Stimulated activated CD4-positive, alpha-beta T cell treated with anti-CD3 and anti-CD28 coated beads, TNF-alpha, amount 100 ng/mL, for 24 hours (primary cell): ENCODE data around the gene LTBP1.
"Not testable (repeated sequence)": the region's sequence is repeated elsewhere in the genome, so short reads cannot be mapped to it uniquely, and the experiment has no call there.

Experiments used
- DNase-seq, 3 experiments: peaks; one replicate each; pipeline ENCODE4 v3.0.0-alpha.2; 2020; ENCODE audit warnings: low read depth in 3 of 3

LTBP1 gene

GRCh38 chr2:33144243-33144642 lies 197.5 kb downstream of the LTBP1 start:
- no peak for DNase-seq

GRCh38 chr2:33145459-33145858 lies 198.7 kb downstream of the LTBP1 start:
- DNase-seq = no peak

GRCh38 chr2:33146102-33146501 lies 199.3 kb downstream of the LTBP1 start:
- DNase-seq = no peak

- no peak for DNase-seq
Measured at GRCh38 chr2:33153008-33153407, 206.3 kb downstream of the LTBP1 start.

- no peak for DNase-seq
Measured at GRCh38 chr2:33158482-33159003, 211.8 kb downstream of the LTBP1 start.

GRCh38 chr2:33160191-33160590 lies 213.4 kb downstream of the LTBP1 start:
- DNase-seq = no peak

- no peak for DNase-seq
Measured at GRCh38 chr2:33166287-33166881, 219.6 kb downstream of the LTBP1 start.

GRCh38 chr2:33167622-33168245 lies 221.0 kb downstream of the LTBP1 start:
- no peak for DNase-seq

GRCh38 chr2:33168425-33168824 lies 221.7 kb downstream of the LTBP1 start:
- DNase-seq = no peak

GRCh38 chr2:33168922-33169321 lies 222.2 kb downstream of the LTBP1 start:
- no peak for DNase-seq

GRCh38 chr2:33170251-33170650 lies 223.5 kb downstream of the LTBP1 start:
- DNase-seq = not testable (repeated sequence)

- no peak for DNase-seq
Measured at GRCh38 chr2:33177627-33178026, 230.9 kb downstream of the LTBP1 start.

- DNase-seq = no peak
Measured at GRCh38 chr2:33178209-33178608, 231.5 kb downstream of the LTBP1 start.

GRCh38 chr2:33180915-33181314 lies 234.2 kb downstream of the LTBP1 start:
- DNase-seq = no peak

GRCh38 chr2:33181466-33181865 lies 234.7 kb downstream of the LTBP1 start:
- no peak for DNase-seq

GRCh38 chr2:33184041-33184440 lies 237.3 kb downstream of the LTBP1 start:
- no peak for DNase-seq

- DNase-seq = no peak
Measured at GRCh38 chr2:33186937-33187336, 240.2 kb downstream of the LTBP1 start.

GRCh38 chr2:33188799-33189198 lies 242.0 kb downstream of the LTBP1 start:
- no peak for DNase-seq

- DNase-seq = no peak
Measured at GRCh38 chr2:33190393-33190937, 243.7 kb downstream of the LTBP1 start.

GRCh38 chr2:33195891-33196290 lies 249.1 kb downstream of the LTBP1 start:
- DNase-seq = no peak

GRCh38 chr2:33196700-33197099 lies 249.9 kb downstream of the LTBP1 start:
- DNase-seq = no peak

- no peak for DNase-seq
Measured at GRCh38 chr2:33197198-33197938, 250.6 kb downstream of the LTBP1 start.
